HL-60 (cell line): ENCODE measurements around the gene COQ6.

Experiments
- CTCF ChIP-seq: IDR thresholded peaks from one replicate; pipeline ENCODE4 v1.5.1; 2011; ENCODE audit warnings: low read length, control low read depth, inconsistent platforms; ENCODE audit not compliant: insufficient read depth
- GABPA ChIP-seq: IDR thresholded peaks from 2 replicates; pipeline ENCODE4 v1.6.1; 2012; ENCODE audit warnings: low read depth
- POLR2AphosphoS5 ChIP-seq: IDR thresholded peaks from 2 replicates; pipeline ENCODE4 v1.6.1; 2012; ENCODE audit warnings: low read depth
- REST ChIP-seq: IDR thresholded peaks from 2 replicates; pipeline ENCODE4 v1.6.1; 2012; ENCODE audit warnings: low read depth; ENCODE audit not compliant: insufficient replicate concordance
- SPI1 ChIP-seq: IDR thresholded peaks from 2 replicates; pipeline ENCODE4 v1.6.1; 2012; ENCODE audit warnings: low read depth, mild to moderate bottlenecking, borderline replicate concordance

GRCh38 chr14:73942180-73942579 lies 7.9 kb upstream of the COQ6 start:
- TF ChIP-seq CTCF (no peak), POLR2AphosphoS5 (no peak), REST (no peak), GABPA (no peak), SPI1 (no peak)
